ENCODE data around the gene CAMKMT. TPM values are rescaled to one million over a fixed set of nuclear protein-coding genes. Genes with fewer than 3 reads are reported as not detected.

CAMKMT gene
- total and polyA plus RNA-seq, 9 of the 15 experiments (the other 6 are each of a cell fraction or from before 2014, with no cell fraction given) = 1.6 to 15.3 (median 7.4) TPM

DNA sequence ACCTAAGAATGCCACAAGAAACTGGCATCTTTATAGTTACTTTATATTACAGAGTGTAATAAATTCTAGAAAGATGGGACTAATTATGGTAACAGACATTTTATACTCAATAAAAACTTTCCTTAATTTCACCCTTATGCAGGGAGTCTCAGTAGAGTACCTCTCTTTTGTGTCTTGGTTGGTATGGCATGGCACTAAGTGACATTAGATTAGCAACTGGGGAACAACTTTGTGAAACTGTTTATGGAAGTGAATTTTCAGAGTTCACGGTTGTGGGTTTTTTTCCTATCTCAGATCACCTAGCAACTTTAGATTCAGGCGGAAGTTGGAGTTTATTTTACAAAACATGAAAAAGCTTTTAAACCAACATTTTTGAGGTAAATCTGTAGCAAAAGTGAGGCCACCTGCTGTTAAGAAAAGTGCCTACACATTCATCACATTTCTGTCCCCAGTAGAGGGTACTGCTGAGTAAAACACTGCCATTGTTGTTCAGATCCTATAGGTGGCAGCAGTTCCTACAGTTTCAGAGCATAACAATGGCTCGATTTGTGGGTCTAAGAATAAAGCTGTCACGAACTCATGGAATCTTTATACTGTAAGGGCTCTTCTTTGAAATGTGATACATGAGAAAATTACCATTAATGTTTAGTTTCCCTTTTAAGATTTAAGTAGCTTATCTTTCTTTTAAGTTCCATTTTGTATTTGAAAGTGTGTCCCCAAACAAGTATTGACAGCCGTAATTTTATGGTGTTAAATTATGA lies 117.6 kb downstream of the CAMKMT start:
- BruUV-seq (replicated peaks) = no TSS peak
- H2AFZ ChIP-seq (ENCODE audit: low read depth, low read length) = no peak overlapping the region
- FAIRE-seq (peak; percentile 99), DNase-seq (ENCODE audit: extremely low read depth in 1 of 4, low spot score in 3 of 4) (peak; percentile 64 to 80 (median 70)), ATAC-seq (peak; percentile 99)
- H3K27me3 ChIP-seq (ENCODE audit: control insufficient read depth in 2 of 2, insufficient read depth in 2 of 2, low read length in 2 of 2) = no peaks in the 10 kb centered on the region
- no peak overlapping the region for H3K4me3 ChIP-seq
- no peak overlapping the region for H3K4me2 ChIP-seq (ENCODE audit: insufficient read depth, low read length)
- H3K79me2 ChIP-seq (ENCODE audit: control insufficient read depth, insufficient read depth, low read length) = no peaks in the 10 kb centered on the region
- no peaks in the 10 kb centered on the region for H3K4me1 ChIP-seq (replicated peaks in 1 of 2; ENCODE audit: control insufficient read depth in 2 of 2, insufficient read depth in 2 of 2, low read length in 2 of 2)
- H3K9ac ChIP-seq (ENCODE audit: insufficient read depth in 1 of 2, low read depth in 2 of 2, low read length in 2 of 2) = no peak overlapping the region
- no peaks in the 10 kb centered on the region for H4K20me1 ChIP-seq (replicated peaks; ENCODE audit: control insufficient read depth, insufficient read depth, low read length)
- H3K9me1 ChIP-seq (ENCODE audit: control insufficient read depth, insufficient read depth, low read length) = no peaks in the 10 kb centered on the region
- no peak overlapping the region for H3K27ac ChIP-seq (ENCODE audit: extremely low read depth, low read depth, low read length)
- H3K36me3 ChIP-seq (ENCODE audit: control insufficient read depth, insufficient read depth, low read length) = no peaks in the 10 kb centered on the region
- intact Hi-C loops (cut with micrococcal nuclease) = loop anchor here (1.0 to 10.0 kb wide), 6 partner anchors 87 to 615 kb away; no protein-coding TSS in a partner anchor
- in situ Hi-C loops (cut with MboI) = no loop called here
- no peaks in the 10 kb centered on the region for H3K9me3 ChIP-seq (replicated peaks; ENCODE audit: control insufficient read depth, insufficient read depth, low read depth, low read length)
- 20% methylated on average over 5 of the region's 5 CpGs for WGBS (ENCODE audit: insufficient coverage, low coverage, missing lambda C conversion rate)
- ChIA-PET CTCF (ENCODE audit: low intra/inter-chr PET ratio) (interaction anchor here (0.6 to 2.3 kb wide), 17 partner anchors 77 to 1015 kb away, joined by 3 to 25 read pairs (median 5); no protein-coding TSS in a partner anchor), POLR2A (interaction anchor here (0.6 kb wide), 1 partner anchor 18 kb away, joined by 3 read pairs; no protein-coding TSS in a partner anchor)
- TF ChIP-seq POLR2AphosphoS2 (IDR thresholded peaks at IDR 0.05; ENCODE audit: low read length) (no peak), ARID2 (IDR thresholded peaks at IDR 0.05) (peak; percentile 56; the same call in 1 of the 2 replicates), BACH1 (tag; IDR thresholded peaks at IDR 0.05) (no peak), PRMT5 (CRISPR knock-in tag; IDR thresholded peaks at IDR 0.05) (no peak), ZNF239 (CRISPR knock-in tag; IDR thresholded peaks at IDR 0.05) (no peak), SRSF7 (optimal IDR thresholded peaks at IDR 0.05; ENCODE audit: low read depth, low read length) (no peak), KLF16 (IDR thresholded peaks at IDR 0.05) (peak; percentile 65; the same call in 1 of the 2 replicates), FOXM1 (IDR thresholded peaks at IDR 0.05; ENCODE audit: low read depth) (no peak), FOXM1 (CRISPR knock-in tag; IDR thresholded peaks at IDR 0.05; ENCODE audit: low read depth) (no peak), SLC30A9 (CRISPR knock-in tag; IDR thresholded peaks at IDR 0.05) (no peak), NR4A1 (CRISPR knock-in tag; IDR thresholded peaks at IDR 0.05) (no peak), NR4A1 (tag; IDR thresholded peaks at IDR 0.05) (no peak), KDM5B (IDR thresholded peaks at IDR 0.05; ENCODE audit: insufficient replicate concordance, low read depth, low read length) (no peak), TBL1XR1 (IDR thresholded peaks at IDR 0.05; ENCODE audit: low read length in 2 of 2) (peak in 1 of 2 experiments; percentile 22; a peak in 1 of 4 replicates), ARHGAP35 (IDR thresholded peaks at IDR 0.05; ENCODE audit: partially characterized antibody) (no peak), CBX1 (IDR thresholded peaks at IDR 0.05; ENCODE audit: low read depth) (no peak), ZNF212 (CRISPR knock-in tag; IDR thresholded peaks at IDR 0.05) (no peak), JUND (IDR thresholded peaks at IDR 0.05; ENCODE audit: borderline replicate concordance, low read depth, low read length) (peak; percentile 61; the same call in 1 of the 2 replicates), JUND (tag; IDR thresholded peaks at IDR 0.05; ENCODE audit: borderline replicate concordance, low read depth, low read length) (no peak)
- TF ChIP-seq, protein P1, sequence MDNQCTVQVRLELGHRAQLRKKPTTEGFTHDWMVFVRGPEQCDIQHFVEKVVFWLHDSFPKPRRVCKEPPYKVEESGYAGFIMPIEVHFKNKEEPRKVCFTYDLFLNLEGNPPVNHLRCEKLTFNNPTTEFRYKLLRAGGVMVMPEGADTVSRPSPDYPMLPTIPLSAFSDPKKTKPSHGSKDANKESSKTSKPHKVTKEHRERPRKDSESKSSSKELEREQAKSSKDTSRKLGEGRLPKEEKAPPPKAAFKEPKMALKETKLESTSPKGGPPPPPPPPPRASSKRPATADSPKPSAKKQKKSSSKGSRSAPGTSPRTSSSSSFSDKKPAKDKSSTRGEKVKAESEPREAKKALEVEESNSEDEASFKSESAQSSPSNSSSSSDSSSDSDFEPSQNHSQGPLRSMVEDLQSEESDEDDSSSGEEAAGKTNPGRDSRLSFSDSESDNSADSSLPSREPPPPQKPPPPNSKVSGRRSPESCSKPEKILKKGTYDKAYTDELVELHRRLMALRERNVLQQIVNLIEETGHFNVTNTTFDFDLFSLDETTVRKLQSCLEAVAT (IDR thresholded peaks at IDR 0.05) = peak in 1 of 2 experiments; percentile 94; a peak in 2 of 4 replicates
- TF ChIP-seq, protein P2, sequence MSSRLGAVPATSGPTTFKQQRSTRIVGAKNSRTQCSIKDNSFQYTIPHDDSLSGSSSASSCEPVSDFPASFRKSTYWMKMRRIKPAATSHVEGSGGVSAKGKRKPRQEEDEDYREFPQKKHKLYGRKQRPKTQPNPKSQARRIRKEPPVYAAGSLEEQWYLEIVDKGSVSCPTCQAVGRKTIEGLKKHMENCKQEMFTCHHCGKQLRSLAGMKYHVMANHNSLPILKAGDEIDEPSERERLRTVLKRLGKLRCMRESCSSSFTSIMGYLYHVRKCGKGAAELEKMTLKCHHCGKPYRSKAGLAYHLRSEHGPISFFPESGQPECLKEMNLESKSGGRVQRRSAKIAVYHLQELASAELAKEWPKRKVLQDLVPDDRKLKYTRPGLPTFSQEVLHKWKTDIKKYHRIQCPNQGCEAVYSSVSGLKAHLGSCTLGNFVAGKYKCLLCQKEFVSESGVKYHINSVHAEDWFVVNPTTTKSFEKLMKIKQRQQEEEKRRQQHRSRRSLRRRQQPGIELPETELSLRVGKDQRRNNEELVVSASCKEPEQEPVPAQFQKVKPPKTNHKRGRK (tag; IDR thresholded peaks at IDR 0.05) = no peak
